ENCODE data around the gene FIBP.
"Not testable (repeated sequence)": the region's sequence is repeated elsewhere in the genome, so short reads cannot be mapped to it uniquely, and the experiment has no call there.

Gene FIBP

DNA sequence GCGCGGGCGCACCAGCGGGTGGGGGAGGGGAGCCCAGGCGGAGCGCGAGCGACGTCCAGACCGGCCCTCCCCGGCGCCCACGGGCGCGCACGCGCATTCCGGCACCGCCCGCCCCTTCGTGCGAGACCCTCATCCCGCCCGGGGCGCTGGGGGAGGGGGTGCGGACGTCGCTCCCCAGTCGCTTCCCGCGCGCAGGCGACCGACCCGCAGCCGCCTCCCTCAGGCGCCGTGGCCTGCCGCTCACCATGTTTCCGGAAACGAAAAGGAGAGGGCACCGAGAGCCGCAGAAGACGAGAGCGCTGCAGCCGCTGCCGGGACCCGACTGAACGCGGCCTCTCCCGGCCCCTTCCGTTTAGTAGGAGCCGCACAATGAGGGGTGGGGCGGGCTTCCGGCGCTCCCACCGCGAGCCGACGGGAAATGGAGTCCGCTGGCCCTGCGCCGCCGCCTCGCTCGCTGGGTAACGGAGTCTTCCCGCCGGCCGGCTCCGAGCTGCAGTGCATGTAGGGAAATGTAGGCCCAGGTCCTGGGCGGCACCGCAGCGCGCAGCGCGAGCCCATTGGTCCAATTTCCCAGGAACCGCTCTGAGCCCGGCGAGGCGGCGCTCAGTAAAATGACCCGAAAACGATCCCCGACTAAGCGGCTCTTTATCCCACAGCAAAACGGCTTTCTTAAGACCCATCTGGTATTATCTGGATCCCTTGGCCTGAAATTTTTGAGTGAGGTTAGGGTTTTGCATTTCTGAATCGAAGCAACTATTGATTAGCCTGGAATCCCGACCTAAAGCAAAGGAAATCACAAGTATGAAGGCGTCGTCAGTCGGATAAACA is 30.2 kb downstream of the FIBP start, which contains the start of gene CFL1:
CFL1 (minus strand) TSS at position 328 of the 828 bp plus-strand sequence; CDS start at position 247, 81 bp downstream.
- DNase-seq: peak; percentile 97

GRCh38 chr11:65857500-65857852 is 30.8 kb downstream of the FIBP start:
- no peak for DNase-seq

DNA sequence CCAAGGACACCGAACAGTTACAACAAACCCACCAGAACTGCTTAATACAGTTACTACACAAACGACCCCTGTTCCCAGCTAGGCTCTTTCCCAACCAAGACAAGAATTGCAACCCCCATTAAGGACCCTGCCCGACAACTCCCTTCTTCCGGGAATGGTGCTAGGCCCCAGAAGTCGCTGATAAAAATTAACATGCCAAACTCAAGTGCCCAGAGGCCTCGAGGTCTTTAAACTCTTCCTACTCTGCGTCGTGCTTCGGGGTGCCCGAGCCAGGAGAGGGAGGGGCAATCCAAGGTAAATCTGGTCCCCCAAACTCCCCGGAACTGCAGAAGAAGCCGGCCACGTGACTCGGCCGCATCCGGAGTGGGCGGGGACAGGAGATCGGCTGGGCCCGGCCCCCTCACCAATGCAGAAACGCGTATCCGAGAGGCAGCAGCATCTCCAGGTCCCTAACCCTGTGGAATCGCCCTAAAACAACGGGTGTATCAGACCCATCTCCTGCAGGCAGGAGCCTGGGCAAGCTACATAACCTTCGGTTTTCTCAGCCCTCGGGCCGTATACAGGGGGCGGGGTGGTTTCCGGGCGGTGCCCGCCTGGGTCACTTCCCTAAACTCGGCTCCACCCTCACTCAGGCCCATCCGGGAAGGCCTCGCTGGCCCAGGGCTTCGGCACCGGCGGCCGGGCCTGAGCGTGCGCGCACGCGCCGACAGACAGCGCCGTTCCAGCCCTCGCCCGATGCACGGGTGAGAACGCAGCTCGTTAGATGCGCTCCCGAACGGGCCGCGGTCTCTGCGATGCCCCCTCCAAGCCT is 31.4 kb downstream of the FIBP start:
- DNase-seq: peak; percentile 90

GRCh38 chr11:65855927-65856363 is 32.3 kb downstream of the FIBP start:
- DNase-seq: no peak

DNA sequence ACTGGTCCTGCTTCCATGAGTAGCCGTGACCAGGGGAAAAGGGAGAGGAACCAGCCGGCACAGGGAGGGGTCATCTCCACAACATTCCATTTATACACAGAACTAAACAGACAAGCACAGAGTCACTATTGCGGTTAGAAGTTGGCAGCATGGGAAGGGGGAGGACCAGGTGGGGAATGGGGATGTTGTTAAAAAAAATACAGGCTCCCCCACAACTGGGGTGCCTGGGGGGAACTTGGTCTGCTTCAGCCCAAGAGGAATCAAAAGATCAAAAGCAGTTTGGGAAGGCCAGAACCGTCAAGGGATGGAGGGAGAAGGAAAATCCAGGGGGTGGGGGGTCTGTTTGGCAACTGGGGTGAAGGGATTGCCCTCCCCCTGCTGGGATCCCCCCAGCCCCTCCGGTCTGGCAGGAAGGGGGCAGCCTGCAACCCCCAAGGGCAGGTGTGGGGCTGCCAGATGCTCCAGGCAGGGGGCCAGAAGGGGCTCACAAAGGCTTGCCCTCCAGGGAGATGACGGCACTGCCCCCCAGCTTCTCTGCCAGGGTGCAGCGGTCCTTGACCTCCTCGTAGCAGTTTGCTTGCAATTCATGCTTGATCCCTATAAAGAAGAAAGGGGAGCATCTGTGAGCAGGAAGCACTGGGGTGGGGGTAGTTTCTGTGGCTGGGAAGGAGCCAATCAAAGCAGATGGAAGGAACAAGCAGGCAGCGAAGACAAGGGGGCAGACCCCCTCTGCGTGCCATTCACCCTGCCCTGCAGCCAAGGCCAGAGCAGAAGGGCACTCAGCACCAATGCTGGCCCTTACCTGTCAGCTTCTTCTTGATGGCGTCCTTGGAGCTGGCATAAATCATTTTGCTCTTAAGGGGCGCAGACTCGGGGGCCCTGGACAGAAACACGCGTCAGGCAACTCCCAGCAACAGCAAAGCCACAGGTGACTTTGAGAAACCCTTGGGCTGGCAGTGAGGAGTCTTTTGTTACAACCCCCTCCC is 33.1 kb downstream of the FIBP start:
- DNase-seq: no peak

DNA sequence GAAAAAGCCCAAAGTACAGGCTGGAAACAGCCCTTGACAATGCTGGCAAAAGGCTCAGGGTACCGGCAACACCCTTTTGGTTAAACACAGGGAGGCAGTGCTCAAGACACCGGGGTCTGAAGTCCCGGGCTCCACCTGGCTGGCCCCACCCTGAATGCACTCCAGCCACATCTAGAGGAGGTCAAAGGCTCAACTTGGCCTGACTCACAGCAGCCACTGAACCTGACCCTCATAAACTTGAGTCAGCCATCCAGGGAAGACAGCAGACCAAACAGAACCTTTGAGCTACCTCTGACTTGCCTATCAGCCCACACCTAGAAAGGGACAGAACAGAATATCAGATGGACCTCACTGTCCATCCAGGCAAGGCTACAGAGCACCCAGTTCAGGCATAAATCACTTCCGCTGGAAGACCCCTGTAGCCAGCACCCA is 34.1 kb downstream of the FIBP start:
- no peak for DNase-seq

DNA sequence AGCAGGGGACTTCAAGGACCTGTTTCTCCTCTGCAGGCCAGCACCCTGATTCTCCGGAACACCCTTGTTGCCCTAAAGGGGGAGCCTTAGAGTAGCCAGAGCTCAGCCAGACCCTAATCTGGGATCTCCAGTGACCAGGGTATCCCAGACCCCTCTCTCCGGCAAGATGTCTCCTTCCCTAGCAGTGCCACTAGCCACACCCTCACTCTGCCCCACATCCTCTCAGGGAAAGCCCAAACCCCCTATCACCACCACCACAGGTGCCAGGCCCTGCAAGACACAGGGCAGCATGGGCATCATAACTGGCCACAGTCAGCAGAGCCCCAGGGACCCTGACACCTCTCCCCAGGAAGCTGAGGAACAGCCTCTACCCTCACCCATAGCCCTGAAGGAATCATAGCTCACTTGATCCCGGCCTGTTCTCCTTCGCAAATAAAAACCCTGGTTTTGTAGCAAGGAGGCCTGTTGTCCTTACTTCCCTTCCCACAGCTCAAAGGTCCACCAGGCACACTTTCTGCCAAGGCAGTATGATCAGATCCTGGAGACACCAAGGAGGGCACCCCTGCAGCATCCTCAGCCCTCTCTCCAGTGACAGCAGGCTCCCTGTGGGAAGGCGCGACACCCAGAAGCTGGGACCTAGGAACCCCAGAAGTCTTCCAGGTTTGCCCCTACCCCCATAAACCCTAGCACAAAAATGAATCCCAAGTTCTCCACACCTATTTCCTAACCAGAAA is 34.9 kb downstream of the FIBP start:
- no peak for DNase-seq

- no peak for DNase-seq
Observed at GRCh38 chr11:65852508-65853245, 35.6 kb downstream of the FIBP start.

- DNase-seq: no peak
Observed at GRCh38 chr11:65851811-65852507, 36.3 kb downstream of the FIBP start.

GRCh38 chr11:65851083-65851579 is 37.1 kb downstream of the FIBP start:
- DNase-seq: no peak

GRCh38 chr11:65850217-65851082 is 37.8 kb downstream of the FIBP start:
- no peak for DNase-seq

DNA sequence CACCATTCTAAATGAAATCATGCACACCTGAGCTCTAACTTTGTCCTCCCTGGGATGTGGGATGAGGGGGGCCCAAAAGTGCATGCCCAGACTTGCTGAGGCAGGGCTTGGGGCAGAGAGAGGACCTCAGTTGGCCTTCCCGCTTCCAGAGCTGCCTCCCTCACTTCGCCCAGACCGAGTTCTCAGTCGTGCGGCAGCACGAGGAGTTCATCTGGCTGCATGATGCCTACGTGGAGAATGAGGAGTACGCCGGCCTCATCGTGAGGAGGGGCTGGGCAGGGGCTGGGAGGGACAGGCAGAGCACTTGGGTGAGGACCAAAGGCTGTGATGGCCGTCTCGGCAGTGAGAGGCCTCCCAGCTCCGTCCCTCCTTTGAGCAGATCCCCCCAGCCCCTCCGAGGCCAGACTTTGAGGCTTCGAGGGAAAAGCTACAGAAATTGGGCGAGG is 38.5 kb downstream of the FIBP start:
- DNase-seq: no peak

DNA sequence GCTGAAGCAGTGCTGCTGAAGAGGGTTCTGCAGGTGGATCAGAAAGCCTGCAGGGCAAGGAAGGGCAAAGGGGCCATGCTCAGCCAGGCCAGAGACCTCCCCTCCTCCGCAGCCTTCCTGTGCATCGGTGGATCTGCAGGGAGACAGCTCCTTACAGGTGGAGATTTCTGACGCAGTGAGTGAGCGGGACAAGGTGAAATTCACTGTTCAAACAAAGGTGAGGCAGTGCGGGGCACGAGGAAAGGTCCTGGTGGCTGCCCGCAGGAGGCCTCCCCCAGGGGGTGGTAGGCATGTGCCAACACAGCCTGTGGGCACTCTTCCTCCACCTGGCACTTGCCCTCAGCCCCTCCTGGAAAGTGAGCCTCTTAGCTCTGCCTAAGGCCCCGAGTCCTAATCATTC is 38.9 kb downstream of the FIBP start:
- no peak for DNase-seq

- DNase-seq: not testable (repeated sequence)
Observed at GRCh38 chr11:65848693-65849092, 39.6 kb downstream of the FIBP start.

- DNase-seq: no peak
Observed at GRCh38 chr11:65847746-65848145, 40.5 kb downstream of the FIBP start.

DNA sequence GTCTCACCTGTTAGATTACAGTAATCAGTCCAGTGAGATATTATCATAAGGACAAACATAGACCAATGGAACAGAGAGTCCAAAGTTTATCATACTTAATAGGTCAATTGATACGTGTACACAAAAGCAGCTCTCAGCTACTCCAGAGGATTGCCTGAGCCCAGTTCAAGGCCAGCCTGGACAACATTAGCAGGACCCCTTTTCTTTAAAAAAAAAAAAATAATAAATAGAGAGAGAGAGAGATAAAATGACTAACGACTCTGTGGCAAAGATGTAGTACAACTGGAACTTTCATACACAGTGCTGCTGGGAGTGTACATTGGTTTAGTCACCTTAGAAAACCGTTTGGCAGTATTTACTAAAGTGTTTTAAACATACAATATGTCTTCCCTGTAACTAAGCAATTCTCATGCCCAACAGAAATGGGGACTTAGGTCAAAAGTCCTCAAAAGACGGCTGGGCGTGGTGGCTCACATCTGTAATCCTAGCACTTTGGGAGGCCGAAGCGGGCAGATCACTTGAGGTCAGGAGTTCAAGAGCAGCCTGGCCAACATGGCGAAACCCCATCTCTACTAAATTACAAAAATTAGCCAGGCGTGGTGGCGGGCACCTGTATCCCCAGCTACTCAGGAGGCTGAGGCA is 43.9 kb downstream of the FIBP start:
- DNase-seq: no peak

DNA sequence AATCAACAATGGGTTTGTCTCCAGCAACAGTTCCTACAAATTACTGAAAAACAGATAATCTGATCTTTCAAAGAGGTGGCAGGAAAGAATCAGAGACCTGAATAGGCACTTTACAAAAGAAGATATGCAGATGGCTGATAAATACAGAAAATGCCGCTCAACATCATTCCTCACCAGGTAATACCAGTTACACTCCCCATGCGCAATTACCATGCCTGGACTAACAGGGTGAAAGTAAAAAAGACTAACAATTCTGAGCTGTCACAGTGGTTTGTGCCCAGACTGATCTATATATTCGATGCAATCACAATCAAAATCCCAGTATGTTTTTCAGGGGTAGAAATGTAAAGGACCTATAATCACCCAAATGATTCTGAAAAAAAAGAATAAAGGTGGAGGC is 44.5 kb downstream of the FIBP start:
- DNase-seq: no peak

- DNase-seq: no peak
Observed at GRCh38 chr11:65842144-65842543, 46.1 kb downstream of the FIBP start.

- no peak for DNase-seq
Observed at GRCh38 chr11:65834202-65834601, 54.1 kb downstream of the FIBP start.
